IMR-90 (cell line): ENCODE data around the gene BLMH. TPM values are rescaled to one million over a fixed set of nuclear protein-coding genes. Genes with fewer than 3 reads are reported as not detected.

Source experiments
- ATAC-seq: fragments of 200-7000 bp; cut with Tn5 transposase; 2 replicates; pipeline ENCODE4 v1.9.1; 2020; ENCODE audit warnings: low read depth, mild to moderate bottlenecking, moderate library complexity
- BruUV-seq: library from RNA; stranded (reverse); fragments of 400-500 nt; replicated peaks from 2 replicates; lab custom pipeline; 2021; lab: Mats Ljungman, UMichigan
- CTCF ChIA-PET: fragments of 300-600 bp; formaldehyde crosslinking; extraction: SDS; loops from one replicate; lab custom pipeline; 2021; ENCODE audit warnings: antibody characterized with exemption; lab: Yijun Ruan, JAX
- POLR2A ChIA-PET: fragments of 300-600 bp; sonication (Branson Sonifier 250); formaldehyde crosslinking; loops from one replicate; lab custom pipeline; 2022; ENCODE audit warnings: antibody characterized with exemption; ENCODE audit not compliant: unreplicated experiment; lab: Charles Lee
- DNase-seq: peaks from one replicate; pipeline ENCODE4 v3.0.0; 2013
- H2AFZ ChIP-seq: replicated peaks from 2 replicates; pipeline ENCODE3; 2013; ENCODE audit warnings: low read length, mild to moderate bottlenecking; ENCODE audit not compliant: poor library complexity
- H2AK5ac ChIP-seq: 2 replicates; pipeline ENCODE4 v1.6.1; 2013; ENCODE audit warnings: low read depth, low read length, inconsistent platforms
- H2AK9ac ChIP-seq: replicated peaks from 2 replicates; pipeline ENCODE3; 2013; ENCODE audit warnings: mild to moderate bottlenecking, low read depth, low read length, moderate library complexity; ENCODE audit not compliant: poor library complexity
- H2BK120ac ChIP-seq: 2 replicates; pipeline ENCODE4 v1.6.1; 2013; ENCODE audit warnings: low read depth, low read length, inconsistent platforms
- H2BK15ac ChIP-seq: 3 replicates; pipeline ENCODE4 v1.6.1; 2013; ENCODE audit warnings: low read depth, low read length, inconsistent platforms
- H2BK20ac ChIP-seq: 2 replicates; pipeline ENCODE4 v1.6.1; 2013; ENCODE audit warnings: low read depth, mild to moderate bottlenecking, inconsistent platforms, low read length, moderate library complexity
- H2BK5ac ChIP-seq: 2 replicates; pipeline ENCODE4 v1.6.1; 2013; ENCODE audit warnings: mild to moderate bottlenecking, low read depth, low read length, inconsistent platforms; ENCODE audit not compliant: poor library complexity, severe bottlenecking
- H3K14ac ChIP-seq: replicated peaks from 2 replicates; pipeline ENCODE4 v1.6.1; 2013; ENCODE audit warnings: low read depth, low read length, inconsistent platforms
- H3K18ac ChIP-seq: 2 replicates; pipeline ENCODE4 v1.6.1; 2013; ENCODE audit warnings: low read depth, low read length, control low read depth
- H3K23ac ChIP-seq: 2 replicates; pipeline ENCODE4 v1.6.1; 2013; ENCODE audit warnings: low read depth, low read length, inconsistent platforms
- H3K27ac ChIP-seq: 2 replicates; pipeline ENCODE4 v1.5.1; 2013; ENCODE audit warnings: mild to moderate bottlenecking, control low read depth, low read length; ENCODE audit not compliant: insufficient read depth
- H3K27me3 ChIP-seq: 2 replicates; pipeline ENCODE4 v1.6.1; 2013; ENCODE audit warnings: low read length; ENCODE audit not compliant: control insufficient read depth, insufficient read depth
- H3K36me3 ChIP-seq: 2 replicates; pipeline ENCODE4 v1.6.1; 2013; ENCODE audit warnings: low read length, mixed read lengths; ENCODE audit not compliant: control insufficient read depth, insufficient read depth
- H3K4ac ChIP-seq: 2 replicates; pipeline ENCODE4 v1.6.1; 2013; ENCODE audit warnings: low read depth, low read length, inconsistent platforms
- H3K4me1 ChIP-seq: 2 replicates; pipeline ENCODE4 v1.6.1; 2013; ENCODE audit warnings: low read length, mixed read lengths; ENCODE audit not compliant: control insufficient read depth, insufficient read depth
- H3K4me2 ChIP-seq: 2 replicates; pipeline ENCODE4 v1.6.1; 2013; ENCODE audit warnings: low read depth, mild to moderate bottlenecking, control low read depth, low read length, moderate library complexity
- H3K4me3 ChIP-seq: 2 replicates; pipeline ENCODE4 v1.5.1; 2013; ENCODE audit warnings: low read depth, mild to moderate bottlenecking, control low read depth, low read length, moderate library complexity; ENCODE audit not compliant: insufficient read depth
- H3K56ac ChIP-seq: 2 replicates; pipeline ENCODE4 v1.6.1; 2013; ENCODE audit warnings: low read length, inconsistent platforms; ENCODE audit not compliant: insufficient read depth; ENCODE audit errors: extremely low read depth
- H3K79me1 ChIP-seq, 2 experiments: 2 replicates each; pipeline ENCODE4 v1.6.1; 2013; ENCODE audit warnings: low read length in 2 of 2, inconsistent platforms in 1 of 2, low read depth in 1 of 2
- H3K9ac ChIP-seq: 2 replicates; pipeline ENCODE4 v1.6.1; 2013; ENCODE audit warnings: low read depth, low read length, control low read depth
- H3K9me1 ChIP-seq: 2 replicates; pipeline ENCODE4 v1.6.1; 2013; ENCODE audit warnings: low read length, inconsistent platforms; ENCODE audit not compliant: insufficient read depth
- H3K9me3 ChIP-seq: 2 replicates; pipeline ENCODE4 v1.6.1; 2013; ENCODE audit warnings: low read length; ENCODE audit not compliant: control insufficient read depth, insufficient read depth
- H4K20me1 ChIP-seq: 2 replicates; pipeline ENCODE4 v1.6.1; 2013; ENCODE audit warnings: low read length, inconsistent platforms; ENCODE audit not compliant: insufficient read depth
- H4K5ac ChIP-seq: 2 replicates; pipeline ENCODE4 v1.6.1; 2013; ENCODE audit warnings: mild to moderate bottlenecking, low read depth, low read length, control low read depth
- H4K8ac ChIP-seq, 2 experiments: 2 replicates each; pipeline ENCODE4 v1.6.1; 2013; ENCODE audit warnings: low read depth in 2 of 2, low read length in 2 of 2, control low read depth in 1 of 2, inconsistent platforms in 1 of 2
- H4K91ac ChIP-seq: 2 replicates; pipeline ENCODE4 v1.6.1; 2013; ENCODE audit warnings: low read depth, low read length, inconsistent platforms; ENCODE audit not compliant: insufficient read depth
- BHLHE40 ChIP-seq: fragments of 150-350 bp; IDR thresholded peaks from 2 replicates; pipeline ENCODE4 v1.6.1; 2016; ENCODE audit warnings: mild to moderate bottlenecking, low read depth, low read length
- CEBPB ChIP-seq: IDR thresholded peaks from 2 replicates; pipeline ENCODE4 v1.6.1; 2012; ENCODE audit warnings: low read depth, low read length, improper control_type of control experiment
- CHD1 ChIP-seq: IDR thresholded peaks from 2 replicates; pipeline ENCODE4 v1.6.1; 2012; ENCODE audit warnings: low read depth, low read length, improper control_type of control experiment
- CTCF ChIP-seq: conservative IDR thresholded peaks from 2 replicates; pipeline ENCODE4 v1.5.1; 2012; ENCODE audit warnings: mild to moderate bottlenecking, low read depth, low read length, improper control_type of control experiment
- ELK1 ChIP-seq: fragments of 150-350 bp; IDR thresholded peaks from 2 replicates; pipeline ENCODE4 v1.6.1; 2016; ENCODE audit warnings: low read depth, mild to moderate bottlenecking, low read length, moderate library complexity, borderline replicate concordance
- FOS ChIP-seq: fragments of 150-350 bp; IDR thresholded peaks from 2 replicates; pipeline ENCODE4 v1.6.1; 2016; ENCODE audit warnings: low read depth, low read length
- MAFK ChIP-seq: IDR thresholded peaks from 2 replicates; pipeline ENCODE4 v1.6.1; 2012; ENCODE audit warnings: low read depth, low read length, improper control_type of control experiment
- MAZ ChIP-seq: IDR thresholded peaks from 2 replicates; pipeline ENCODE4 v1.6.1; 2012; ENCODE audit warnings: low read depth, mild to moderate bottlenecking, low read length, improper control_type of control experiment, moderate library complexity, borderline replicate concordance
- MXI1 ChIP-seq: IDR thresholded peaks from 2 replicates; pipeline ENCODE4 v1.6.1; 2012; ENCODE audit warnings: low read depth, mild to moderate bottlenecking, low read length, moderate library complexity, borderline replicate concordance
- NFE2L2 ChIP-seq: fragments of 150-350 bp; IDR thresholded peaks from 2 replicates; pipeline ENCODE4 v1.6.1; 2016; ENCODE audit warnings: low read depth, mild to moderate bottlenecking, low read length
- POLR2A ChIP-seq: IDR thresholded peaks from 2 replicates; pipeline ENCODE4 v1.6.1; 2012; ENCODE audit warnings: mild to moderate bottlenecking, low read depth, low read length
- RAD21 ChIP-seq: IDR thresholded peaks from 2 replicates; pipeline ENCODE4 v1.6.1; 2012; ENCODE audit warnings: low read length, improper control_type of control experiment
- RCOR1 ChIP-seq: IDR thresholded peaks from 2 replicates; pipeline ENCODE4 v1.6.1; 2012; ENCODE audit warnings: mild to moderate bottlenecking, low read length, improper control_type of control experiment; ENCODE audit not compliant: insufficient replicate concordance
- RFX5 ChIP-seq: IDR thresholded peaks from 2 replicates; pipeline ENCODE4 v1.8.0; 2012; ENCODE audit warnings: low read depth, mild to moderate bottlenecking, low read length, moderate library complexity
- SMC3 ChIP-seq: fragments of 150-350 bp; IDR thresholded peaks from 2 replicates; pipeline ENCODE4 v1.6.1; 2016; ENCODE audit warnings: low read depth, mild to moderate bottlenecking, antibody characterized with exemption, low read length, moderate library complexity
- USF2 ChIP-seq: fragments of 150-350 bp; IDR thresholded peaks from 2 replicates; pipeline ENCODE4 v1.6.1; 2017; ENCODE audit warnings: mild to moderate bottlenecking, antibody characterized with exemption, low read length, low read depth
- WGBS, 2 experiments: methylation state at CpG; one replicate each; pipeline versions ENCODE4 v1.1.5 to v1.1.7; 2013; ENCODE audit warnings: missing lambda C conversion rate in 2 of 2; ENCODE audit not compliant: insufficient read length in 1 of 2; ENCODE audit errors: extremely low coverage in 2 of 2; 5-methylcytosine and 5-hydroxymethylcytosine counted together
- dilution Hi-C: fragments of 300-500 bp; cut with HindIII; formaldehyde crosslinking; loops from one replicate; pipeline ENCODE4 v1.14.3; 2018; ENCODE audit warnings: low sequenced_read_pairs; ENCODE audit not compliant: unreplicated experiment
- in situ Hi-C: fragments of 300-500 bp; cut with MboI; formaldehyde crosslinking; loops from 3 replicates; pipeline ENCODE4 v1.14.3; 2019; ENCODE audit warnings: low sequenced_read_pairs, inconsistent platforms, mixed read lengths
- intact Hi-C: fragments of 100-400 bp; cut with micrococcal nuclease; formaldehyde crosslinking; loops from 2 replicates; pipeline ENCODE4 v1.10.0; 2022
- polyA plus RNA-seq, 3 experiments: library from polyadenylated mRNA; depleted of rRNA; stranded (reverse); fragments of >200 nt; gene quantifications; 2 replicates each; pipeline ENCODE4 v1.2.3, GENCODE V29; 2012; ENCODE audit warnings: low replicate concordance in 1 of 3
- total RNA-seq: library from RNA; depleted of rRNA; stranded (reverse); fragments of >200 nt; gene quantifications from 2 replicates; pipeline ENCODE4 v1.2.3, GENCODE V29; 2012

BLMH gene
- total and polyA plus RNA-seq, 2 of the 4 experiments (the other 2 are of a cell fraction): 17.3 to 20.8 TPM

- dilution Hi-C loops: no loop called here
- ChIA-PET POLR2A (no interaction called here), CTCF (no interaction called here)
- H3K23ac ChIP-seq: peak overlapping the region; percentile 86
- H2BK120ac ChIP-seq: no peak overlapping the region
- H3K9me3 ChIP-seq: no peaks in the 10 kb centered on the region
- no peak overlapping the region for H2BK20ac ChIP-seq
- H4K91ac ChIP-seq: no peak overlapping the region
- peaks cover 6% of the 10 kb centered on the region; the same call in 1 of the 2 replicates for H4K20me1 ChIP-seq
- no peak overlapping the region; the same call in 1 of the 2 replicates for H3K14ac ChIP-seq
- BruUV-seq: no TSS peak
- no peak overlapping the region for H2BK15ac ChIP-seq
- H4K8ac ChIP-seq: no peak overlapping the region
- H4K5ac ChIP-seq: no peak overlapping the region
- no peak overlapping the region for H3K56ac ChIP-seq
- H3K27ac ChIP-seq: no peak overlapping the region
- H2AFZ ChIP-seq: no peak overlapping the region
- peaks cover 2% of the 10 kb centered on the region; the same call in 1 of the 2 replicates for H3K27me3 ChIP-seq
- no peak overlapping the region for H3K9ac ChIP-seq
- no peak overlapping the region for H3K4ac ChIP-seq
- no peak overlapping the region for H2BK5ac ChIP-seq
- no peak overlapping the region for H2AK9ac ChIP-seq
- no peak overlapping the region for H3K4me3 ChIP-seq
- no peak for DNase-seq
- no peak overlapping the region for H3K18ac ChIP-seq
- WGBS, 2 experiments: no CpG with 5 or more reads among the region's 2 CpGs
- H3K36me3 ChIP-seq: peaks cover 8% of the 10 kb centered on the region
- H3K79me1 ChIP-seq: peaks cover 13 to 31% of the 10 kb centered on the region in 2 experiments
- no peak for ATAC-seq
- in situ Hi-C loops: no loop called here
- H3K9me1 ChIP-seq: no peaks in the 10 kb centered on the region
- no peaks in the 10 kb centered on the region for H3K4me1 ChIP-seq
- intact Hi-C loops: loop anchor here (2.0 to 5.0 kb wide), 2 partner anchors 87 to 187 kb away; partner anchors contain the start of genes CPD and GOSR1
- TF ChIP-seq MAFK (no peak), MXI1 (no peak), BHLHE40 (no peak), RFX5 (no peak), RAD21 (no peak), CHD1 (no peak), FOS (no peak), POLR2A (no peak), RCOR1 (no peak), USF2 (no peak), ELK1 (no peak), MAZ (no peak), CTCF (no peak), SMC3 (no peak), CEBPB (no peak), NFE2L2 (no peak)
- peak overlapping the region; percentile 32; the same call in 1 of the 2 replicates for H3K4me2 ChIP-seq
- H2AK5ac ChIP-seq: no peak overlapping the region
Observed at GRCh38 chr17:30290077-30290476, 1.7 kb downstream of the BLMH start.
